ENCODE measurements around the gene USPL1.

DNA sequence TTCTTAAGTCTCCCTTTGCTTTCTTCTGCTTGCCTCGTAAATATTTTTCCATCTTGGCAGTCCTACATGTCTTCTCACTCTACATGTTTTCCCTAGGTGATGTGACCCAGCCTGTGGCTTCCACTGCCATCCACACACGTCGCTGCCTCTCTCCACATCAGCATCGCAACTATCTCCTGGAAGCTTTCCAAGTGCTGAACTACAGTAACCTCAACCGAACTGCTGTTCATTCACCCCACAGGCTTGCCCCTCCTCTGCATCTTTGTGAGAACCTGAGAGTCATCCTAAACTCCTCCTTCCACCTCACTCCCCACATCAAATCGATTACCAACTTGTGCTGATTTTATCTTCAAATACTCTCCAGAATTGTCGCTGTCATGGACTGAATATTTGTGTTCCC, 41.2 kb upstream of the USPL1 start:
- no peak for TF ChIP-seq POLR2AphosphoS5 (IDR thresholded peaks at IDR 0.05)
- no peak for TF ChIP-seq REST (IDR thresholded peaks at IDR 0.05; ENCODE audit: borderline replicate concordance)

All from neural cell (in vitro differentiated cells).